B cell (primary cell): Measurements from ENCODE around the gene RAB15. TPM values are rescaled to one million over a fixed set of nuclear protein-coding genes. Genes with fewer than 3 reads are reported as not detected.

ENCODE experiments used
- ATAC-seq: fragments of 200-7000 bp; cut with Tn5 transposase; one replicate; pipeline ENCODE4 v1.10.0; 2021; ENCODE audit warnings: low read depth, mild to moderate bottlenecking, moderate number of reproducible peaks, moderate library complexity
- CTCF ChIA-PET: fragments of 350-600 bp; sonication (Branson Sonifier 250); formaldehyde crosslinking; loops from one replicate; lab custom pipeline; 2021; ENCODE audit warnings: antibody characterized with exemption, inconsistent platforms; lab: Charles Lee
- POLR2A ChIA-PET: fragments of 350-600 bp; sonication (Branson Sonifier 250); formaldehyde crosslinking; loops from one replicate; lab custom pipeline; 2021; ENCODE audit warnings: antibody characterized with exemption; lab: Charles Lee
- DNase-seq: peaks from one replicate; pipeline ENCODE4 v3.0.0; 2013
- H2AFZ ChIP-seq: 2 replicates; pipeline ENCODE4 v1.6.1; 2012; ENCODE audit warnings: mild to moderate bottlenecking, low read depth, low read length; ENCODE audit not compliant: insufficient read depth, poor library complexity, severe bottlenecking
- H3K27ac ChIP-seq, 2 donors: 1 replicate in 1 of 2; 2 replicates in 1 of 2; pipeline ENCODE4 v1.5.1; 2012 to 2013; ENCODE audit warnings: low read length in 2 of 2, mild to moderate bottlenecking in 2 of 2, moderate library complexity in 1 of 2
- H3K27me3 ChIP-seq, 4 experiments: fragments of 200-600 bp in 1 of 4; sonication (generic) in 1 of 4; replicated peaks in 1 of 4; 1 replicate in 2 of 4; 2 replicates in 2 of 4; pipeline versions ENCODE4 v1.6.1 to v1.7.0; 2013 to 2016; ENCODE audit warnings: low read length in 3 of 4, mild to moderate bottlenecking in 2 of 4, mixed read lengths in 1 of 4, moderate library complexity in 1 of 4; ENCODE audit not compliant: insufficient read depth in 4 of 4, control insufficient read depth in 3 of 4; ENCODE audit errors: control extremely low read depth in 1 of 4
- H3K36me3 ChIP-seq, 2 experiments: replicated peaks in 1 of 2; 1 replicate in 1 of 2; 2 replicates in 1 of 2; pipeline versions ENCODE4 v1.6.1 to v1.7.1; 2013; ENCODE audit warnings: low read length in 1 of 2; ENCODE audit not compliant: insufficient read depth in 2 of 2, control insufficient read depth in 1 of 2; ENCODE audit errors: control extremely low read depth in 1 of 2, extremely low read depth in 1 of 2
- H3K4me1 ChIP-seq, 2 donors: fragments of 200-600 bp in 1 of 2; sonication (generic) in 1 of 2; 1 replicate in 1 of 2; 2 replicates in 1 of 2; pipeline versions ENCODE4 v1.5.1 to v1.6.1; 2013 to 2017; ENCODE audit warnings: low read length in 2 of 2; ENCODE audit not compliant: control insufficient read depth in 2 of 2, insufficient read depth in 2 of 2
- H3K4me2 ChIP-seq: replicated peaks from 2 replicates; pipeline ENCODE3; 2012; ENCODE audit warnings: mild to moderate bottlenecking, low read depth, low read length; ENCODE audit not compliant: poor library complexity, severe bottlenecking
- H3K4me3 ChIP-seq, 5 experiments: fragments of 200-600 bp in 1 of 5; sonication (generic) in 1 of 5; 1 replicate in 3 of 5; 2 replicates in 2 of 5; pipeline versions ENCODE4 v1.5.1 to v1.7.0; 2011 to 2016; ENCODE audit warnings: low read length in 4 of 5, mild to moderate bottlenecking in 4 of 5, low read depth in 2 of 5, control low read depth in 1 of 5, moderate library complexity in 1 of 5; ENCODE audit not compliant: insufficient read depth in 1 of 5; ENCODE audit errors: control extremely low read depth in 1 of 5, extremely low read depth in 1 of 5
- H3K79me2 ChIP-seq: fragments of 200-600 bp; sonication (generic); one replicate; pipeline ENCODE4 v1.6.0; 2016; ENCODE audit warnings: low read length; ENCODE audit not compliant: control insufficient read depth, insufficient read depth
- H3K9ac ChIP-seq: fragments of 200-600 bp; sonication (generic); 2 replicates; pipeline ENCODE4 v1.6.1; 2017; ENCODE audit warnings: mild to moderate bottlenecking, low read length, moderate library complexity
- H3K9me3 ChIP-seq, 3 donors: one replicate each; pipeline versions ENCODE4 v1.6.1 to v1.7.1; 2013; ENCODE audit warnings: low read length in 2 of 3; ENCODE audit not compliant: control insufficient read depth in 2 of 3, insufficient read depth in 1 of 3; ENCODE audit errors: control extremely low read depth in 1 of 3
- H4K20me1 ChIP-seq: 2 replicates; pipeline ENCODE4 v1.6.0; 2012; ENCODE audit warnings: mild to moderate bottlenecking, low read length; ENCODE audit not compliant: insufficient read depth, control insufficient read depth, poor library complexity, severe bottlenecking
- H3K27ac Mint-ChIP-seq: one replicate; pipeline ENCODE4 v1.8.0; 2021; ENCODE audit warnings: mixed read lengths
- H3K27me3 Mint-ChIP-seq: one replicate; pipeline ENCODE4 v1.8.0; 2021; ENCODE audit warnings: mixed read lengths
- H3K4me1 Mint-ChIP-seq: one replicate; pipeline ENCODE4 v1.8.0; 2021; ENCODE audit warnings: mixed read lengths
- H3K4me3 Mint-ChIP-seq: one replicate; pipeline ENCODE4 v1.8.0; 2021; ENCODE audit warnings: mixed read lengths
- H3K9me3 Mint-ChIP-seq: one replicate; pipeline ENCODE4 v1.8.0; 2022; ENCODE audit warnings: mixed read lengths; ENCODE audit not compliant: insufficient read depth
- CTCF ChIP-seq: fragments of 200-600 bp; IDR thresholded peaks from one replicate; pipeline ENCODE4 v1.8.0; 2022; ENCODE audit warnings: antibody characterized with exemption, mild to moderate bottlenecking
- EZH2 ChIP-seq: IDR thresholded peaks from 2 replicates; pipeline ENCODE4 v1.6.1; 2012; ENCODE audit warnings: borderline replicate concordance, low read depth, mild to moderate bottlenecking, moderate library complexity, low read length; ENCODE audit not compliant: insufficient read depth, poor library complexity, severe bottlenecking
- WGBS: methylation state at CpG from one replicate; pipeline ENCODE4 v1.1.5; 2013; ENCODE audit warnings: missing lambda C conversion rate; ENCODE audit not compliant: insufficient coverage; 5-methylcytosine and 5-hydroxymethylcytosine counted together
- intact Hi-C: fragments of 100-400 bp; cut with micrococcal nuclease; formaldehyde crosslinking; loops from one replicate; pipeline ENCODE4 v1.10.0; 2022
- polyA plus RNA-seq: library from polyadenylated mRNA; depleted of rRNA; stranded (reverse); fragments of >200 nt; gene quantifications from 2 replicates; pipeline ENCODE4 v1.2.3, GENCODE V29; 2012
- total RNA-seq, 2 donors: library from RNA; stranded (reverse); fragments of 120-200 nt in 1 of 2; gene quantifications; 1 replicate in 1 of 2; 2 replicates in 1 of 2; pipeline versions ENCODE4 v1.2.3 to v1.2.4, GENCODE V29; 2013 to 2022

The RAB15 gene
- total and polyA plus RNA-seq, 2 donors (not counting 1 experiment from before 2014, with no cell fraction given) = 0.17 to 0.19 TPM

DNA sequence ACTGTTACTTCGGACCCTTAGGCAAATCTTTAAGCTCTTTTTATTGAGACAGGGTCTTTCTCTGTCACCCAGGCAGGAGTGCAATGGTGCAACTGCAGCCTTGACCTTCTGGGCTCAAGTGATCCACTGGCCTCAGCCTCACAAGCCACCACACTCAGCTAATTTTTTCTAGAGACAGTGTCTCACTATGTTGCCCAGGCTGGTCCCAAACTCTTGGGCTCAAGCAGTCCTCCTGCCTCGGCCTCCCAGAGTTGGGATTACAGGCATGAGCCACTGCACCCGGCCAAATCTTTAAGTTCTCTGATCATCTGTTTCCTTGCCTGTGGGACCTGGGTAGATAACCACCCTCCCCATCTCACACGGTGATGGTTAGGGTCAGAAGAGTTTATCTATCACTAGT, 27.3 kb downstream of the RAB15 start:
- Histone ChIP-seq H3K4me3 (no peak overlapping the region), H3K79me2 (no peaks in the 10 kb centered on the region), H3K27me3 (no peaks in the 10 kb centered on the region), H3K36me3 (peaks cover 0 to 9% of the 10 kb centered on the region in 2 experiments), H3K4me1 (peaks cover 10 to 13% of the 10 kb centered on the region in 2 donors), H3K4me2 (no peak overlapping the region), H3K9me3 (no peaks in the 10 kb centered on the region), H3K9ac (no peak overlapping the region), H2AFZ (no peak overlapping the region), H4K20me1 (no peaks in the 10 kb centered on the region), H3K27ac (no peak overlapping the region)
- ATAC-seq (no peak), DNase-seq (no peak)
- Mint-ChIP-seq H3K4me1 (peaks cover 24% of the 10 kb centered on the region), H3K27me3 (no peaks in the 10 kb centered on the region), H3K9me3 (no peaks in the 10 kb centered on the region), H3K27ac (no peak overlapping the region), H3K4me3 (no peak overlapping the region)
- ChIA-PET POLR2A (no interaction called here), CTCF (no interaction called here)
- WGBS = 100% methylated on average over 2 of the region's 4 CpGs
- TF ChIP-seq CTCF = no peak
- TF ChIP-seq EZH2 = no peak
- intact Hi-C loops = no loop called here

DNA sequence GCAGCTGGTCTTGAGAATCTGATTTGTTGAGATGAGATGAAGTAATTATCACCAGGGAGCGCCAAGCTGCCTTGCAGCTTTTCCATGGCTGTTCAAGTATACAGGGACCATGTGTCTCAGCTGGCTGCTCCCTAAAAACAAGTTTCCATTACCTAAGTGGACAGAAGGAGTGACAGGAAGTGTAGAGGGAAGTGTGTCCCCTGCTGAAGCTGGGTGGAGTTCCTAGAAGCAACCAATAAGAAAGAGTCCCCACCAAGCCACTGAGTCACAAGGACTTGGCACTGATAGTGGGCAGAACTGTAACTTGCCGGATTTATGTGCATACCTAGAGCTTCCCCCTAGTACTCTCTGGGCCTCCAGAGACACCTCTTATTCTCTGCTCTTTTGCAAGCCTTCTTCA, 28.1 kb downstream of the RAB15 start:
- ATAC-seq (no peak), DNase-seq (no peak)
- H3K27ac ChIP-seq = no peak overlapping the region
- TF ChIP-seq EZH2 (no peak), CTCF (no peak)
- peaks cover 0 to 9% of the 10 kb centered on the region in 2 experiments for H3K36me3 ChIP-seq
- H3K4me2 ChIP-seq = no peak overlapping the region
- 100% methylated on average over 1 of the region's 2 CpGs for WGBS
- H3K9me3 Mint-ChIP-seq = no peaks in the 10 kb centered on the region
- no peak overlapping the region for H3K4me3 ChIP-seq
- peaks cover 10 to 13% of the 10 kb centered on the region in 2 donors for H3K4me1 ChIP-seq
- intact Hi-C loops = no loop called here
- peaks cover 24% of the 10 kb centered on the region for H3K4me1 Mint-ChIP-seq
- no peak overlapping the region for H3K4me3 Mint-ChIP-seq
- H3K9me3 ChIP-seq = no peaks in the 10 kb centered on the region
- H3K27ac Mint-ChIP-seq = peak overlapping the region; percentile 50
- POLR2A ChIA-PET = no interaction called here
- no peaks in the 10 kb centered on the region for H3K27me3 Mint-ChIP-seq
- H2AFZ ChIP-seq = no peak overlapping the region
- no peaks in the 10 kb centered on the region for H3K27me3 ChIP-seq
- no peaks in the 10 kb centered on the region for H4K20me1 ChIP-seq
- no peak overlapping the region for H3K9ac ChIP-seq
- CTCF ChIA-PET = no interaction called here
- H3K79me2 ChIP-seq = no peaks in the 10 kb centered on the region
